OCI-LY3 (cell line): ENCODE measurements around the gene PIBF1.

Source experiments
- H2AFZ ChIP-seq: fragments of 200-600, 300-600 bp; shearing (Covaris generic); 2 replicates; pipeline ENCODE4 v1.6.0; 2014; ENCODE audit warnings: antibody characterized with exemption, low read depth, low read length
- H3K27ac ChIP-seq: fragments of 200-600, 300-600 bp; sonication (generic); 2 replicates; pipeline ENCODE4 v1.5.1; 2014; ENCODE audit warnings: mild to moderate bottlenecking, low read length, moderate library complexity, mixed read lengths
- H3K27me3 ChIP-seq: fragments of 200-600, 300-600 bp; sonication (generic); 2 replicates; pipeline ENCODE4 v1.6.1; 2014; ENCODE audit warnings: low read depth, low read length, mixed read lengths
- H3K36me3 ChIP-seq: fragments of 200-600, 300-600 bp; sonication (generic); replicated peaks from 2 replicates; pipeline ENCODE3; 2014; ENCODE audit warnings: low read depth, low read length, mixed read lengths
- H3K4me1 ChIP-seq: fragments of 300-600, 200-600 bp; sonication (generic); 2 replicates; pipeline ENCODE4 v1.6.1; 2014; ENCODE audit warnings: low read length, mixed read lengths
- H3K4me2 ChIP-seq: fragments of 200-600, 300-600 bp; sonication (generic); 2 replicates; pipeline ENCODE4 v1.6.1; 2014; ENCODE audit warnings: low read length, mixed read lengths
- H3K4me3 ChIP-seq: fragments of 300-600, 200-600 bp; sonication (generic); 2 replicates; pipeline ENCODE4 v1.5.1; 2014; ENCODE audit warnings: antibody characterized with exemption, mild to moderate bottlenecking, low read length, moderate library complexity
- H3K79me2 ChIP-seq: fragments of 300-600, 200-600 bp; shearing (Covaris generic); 2 replicates; pipeline ENCODE4 v1.6.1; 2014; ENCODE audit warnings: mild to moderate bottlenecking, low read length, mixed read lengths
- H3K9ac ChIP-seq: fragments of 300-600, 200-600 bp; shearing (Covaris generic); 2 replicates; pipeline ENCODE4 v1.6.0; 2014; ENCODE audit warnings: mild to moderate bottlenecking, low read length, moderate library complexity
- H3K9me3 ChIP-seq: fragments of 200-600, 300-600 bp; shearing (Covaris generic); 2 replicates; pipeline ENCODE4 v1.6.1; 2014; ENCODE audit warnings: low read length, mixed read lengths; ENCODE audit not compliant: insufficient read depth
- H4K20me1 ChIP-seq: fragments of 200-600, 300-600 bp; sonication (generic); 2 replicates; pipeline ENCODE4 v1.6.1; 2016; ENCODE audit warnings: low read length, mixed read lengths; ENCODE audit not compliant: insufficient read depth
- EZH2phosphoT487 ChIP-seq: fragments of 200-600 bp; shearing (Covaris generic); IDR thresholded peaks from 2 replicates; pipeline ENCODE4 v1.6.1; 2018; ENCODE audit warnings: antibody characterized with exemption, mixed run types, low read depth
- TF ChIP-seq, protein P1 (sequence below): fragments of 200-600, 300-600 bp; sonication (generic); IDR thresholded peaks from 2 replicates; pipeline ENCODE4 v1.5.1; 2014; ENCODE audit warnings: antibody characterized with exemption, low read length, low read depth

Gene PIBF1

GRCh38 chr13:72853000-72853399 is 71.1 kb downstream of the PIBF1 start:
- TF ChIP-seq EZH2phosphoT487 = no peak
- TF ChIP-seq, protein P1, sequence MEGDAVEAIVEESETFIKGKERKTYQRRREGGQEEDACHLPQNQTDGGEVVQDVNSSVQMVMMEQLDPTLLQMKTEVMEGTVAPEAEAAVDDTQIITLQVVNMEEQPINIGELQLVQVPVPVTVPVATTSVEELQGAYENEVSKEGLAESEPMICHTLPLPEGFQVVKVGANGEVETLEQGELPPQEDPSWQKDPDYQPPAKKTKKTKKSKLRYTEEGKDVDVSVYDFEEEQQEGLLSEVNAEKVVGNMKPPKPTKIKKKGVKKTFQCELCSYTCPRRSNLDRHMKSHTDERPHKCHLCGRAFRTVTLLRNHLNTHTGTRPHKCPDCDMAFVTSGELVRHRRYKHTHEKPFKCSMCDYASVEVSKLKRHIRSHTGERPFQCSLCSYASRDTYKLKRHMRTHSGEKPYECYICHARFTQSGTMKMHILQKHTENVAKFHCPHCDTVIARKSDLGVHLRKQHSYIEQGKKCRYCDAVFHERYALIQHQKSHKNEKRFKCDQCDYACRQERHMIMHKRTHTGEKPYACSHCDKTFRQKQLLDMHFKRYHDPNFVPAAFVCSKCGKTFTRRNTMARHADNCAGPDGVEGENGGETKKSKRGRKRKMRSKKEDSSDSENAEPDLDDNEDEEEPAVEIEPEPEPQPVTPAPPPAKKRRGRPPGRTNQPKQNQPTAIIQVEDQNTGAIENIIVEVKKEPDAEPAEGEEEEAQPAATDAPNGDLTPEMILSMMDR = no peak
- peaks cover 16% of the 10 kb centered on the region for H3K36me3 ChIP-seq
- no peaks in the 10 kb centered on the region for H3K27me3 ChIP-seq

GRCh38 chr13:72864142-72865011 is 82.4 kb downstream of the PIBF1 start:
- Histone ChIP-seq H3K9ac (peak overlapping the region; percentile 11), H4K20me1 (no peaks in the 10 kb centered on the region), H3K27me3 (no peaks in the 10 kb centered on the region), H3K79me2 (peaks cover 4% of the 10 kb centered on the region; the same call in 1 of the 2 replicates), H3K9me3 (no peaks in the 10 kb centered on the region), H3K27ac (peak overlapping the region; percentile 73), H2AFZ (no peak overlapping the region; the same call in 1 of the 2 replicates), H3K4me3 (peak overlapping the region; percentile 49), H3K4me1 (peaks cover 25% of the 10 kb centered on the region), H3K4me2 (peak overlapping the region; percentile 63), H3K36me3 (peaks cover 28% of the 10 kb centered on the region)
- no peak for TF ChIP-seq EZH2phosphoT487
- TF ChIP-seq, protein P1 = no peak

More at GRCh38 chr13:72853000-72853399, 71.1 kb downstream of the PIBF1 start:
- Histone ChIP-seq H3K4me3 (no peak overlapping the region), H3K79me2 (no peaks in the 10 kb centered on the region), H3K27ac (no peak overlapping the region), H3K9me3 (no peaks in the 10 kb centered on the region), H3K9ac (no peak overlapping the region), H4K20me1 (no peaks in the 10 kb centered on the region), H2AFZ (no peak overlapping the region), H3K4me2 (no peak overlapping the region), H3K4me1 (peaks cover 7% of the 10 kb centered on the region)

GRCh38 chr13:72868229-72868628 is 86.3 kb downstream of the PIBF1 start:
- Histone ChIP-seq H3K4me2 (no peak overlapping the region), H3K9me3 (no peaks in the 10 kb centered on the region), H3K79me2 (peaks cover 4% of the 10 kb centered on the region; the same call in 1 of the 2 replicates), H4K20me1 (no peaks in the 10 kb centered on the region), H3K27ac (no peak overlapping the region), H3K36me3 (peaks cover 28% of the 10 kb centered on the region), H3K4me3 (no peak overlapping the region), H3K4me1 (peaks cover 25% of the 10 kb centered on the region), H3K27me3 (no peaks in the 10 kb centered on the region), H3K9ac (no peak overlapping the region), H2AFZ (no peak overlapping the region)
- TF ChIP-seq, protein P1 = no peak
- TF ChIP-seq EZH2phosphoT487 = no peak

GRCh38 chr13:72875233-72875632 is 93.3 kb downstream of the PIBF1 start:
- H3K27ac ChIP-seq = no peak overlapping the region
- TF ChIP-seq EZH2phosphoT487 = no peak
- TF ChIP-seq, protein P1 = no peak
- H3K36me3 ChIP-seq = peaks cover 21% of the 10 kb centered on the region
- no peaks in the 10 kb centered on the region for H3K27me3 ChIP-seq
- no peaks in the 10 kb centered on the region; the same call in 1 of the 2 replicates for H3K79me2 ChIP-seq
- no peaks in the 10 kb centered on the region for H3K4me1 ChIP-seq
- no peak overlapping the region for H3K4me2 ChIP-seq
- no peaks in the 10 kb centered on the region for H4K20me1 ChIP-seq
- no peak overlapping the region for H3K9ac ChIP-seq
- H3K4me3 ChIP-seq = no peak overlapping the region
- H3K9me3 ChIP-seq = no peaks in the 10 kb centered on the region
- H2AFZ ChIP-seq = no peak overlapping the region
